DLD1 (cell line): ENCODE measurements around the gene SLC17A5.
"Not testable (repeated sequence)": the region's sequence is repeated elsewhere in the genome, so short reads cannot be mapped to it uniquely, and the experiment has no call there.

Source experiments
- in situ Hi-C: cut with HindIII; loops from 2 replicates; pipeline ENCODE4 v1.10.0; 2017; ENCODE audit warnings: low sequenced_read_pairs

The SLC17A5 gene

GRCh38 chr6:73653571-73654424 lies at the start of gene SLC17A5:
Gene SLC17A5 (minus strand): TSS chr6:73653992. CDS start chr6:73653886, 106 bp downstream.
- in situ Hi-C loops, result no loop called here

- in situ Hi-C loops, result no loop called here
These were observed 49.7 kb upstream of the SLC17A5 start for GRCh38 chr6:73703466-73703865.

GRCh38 chr6:73702444-73702843 lies 48.7 kb upstream of the SLC17A5 start:
- in situ Hi-C loops, result no loop called here

- in situ Hi-C loops, result no loop called here
These were observed 46.1 kb upstream of the SLC17A5 start for GRCh38 chr6:73699676-73700459.

- in situ Hi-C loops, result no loop called here
These were observed 43.3 kb upstream of the SLC17A5 start for GRCh38 chr6:73696966-73697655.

- in situ Hi-C loops, result no loop called here
These were observed 42.0 kb upstream of the SLC17A5 start, which contains the start of gene CD109 for GRCh38 chr6:73695619-73696421. Gene CD109 (plus strand): TSS chr6:73696203. CDS start chr6:73696216, 13 bp downstream.

- in situ Hi-C loops, result no loop called here
These were observed 41.1 kb upstream of the SLC17A5 start for GRCh38 chr6:73694711-73695411.

GRCh38 chr6:73691512-73691911 lies 37.7 kb upstream of the SLC17A5 start:
- in situ Hi-C loops, result no loop called here

GRCh38 chr6:73690056-73690455 lies 36.3 kb upstream of the SLC17A5 start:
- in situ Hi-C loops, result no loop called here

GRCh38 chr6:73688351-73688750 lies 34.6 kb upstream of the SLC17A5 start:
- in situ Hi-C loops, result no loop called here

GRCh38 chr6:73683574-73683973 lies 29.8 kb upstream of the SLC17A5 start:
- in situ Hi-C loops, result not testable (repeated sequence)

- in situ Hi-C loops, result no loop called here
These were observed 26.6 kb upstream of the SLC17A5 start for GRCh38 chr6:73680289-73680918.

- in situ Hi-C loops, result not testable (repeated sequence)
These were observed 26.1 kb upstream of the SLC17A5 start for GRCh38 chr6:73679846-73680245.

- in situ Hi-C loops, result no loop called here
These were observed 25.2 kb upstream of the SLC17A5 start for GRCh38 chr6:73679009-73679408.

GRCh38 chr6:73675466-73676098 lies 21.8 kb upstream of the SLC17A5 start:
- in situ Hi-C loops, result no loop called here

GRCh38 chr6:73671911-73672685 lies 18.3 kb upstream of the SLC17A5 start:
- in situ Hi-C loops, result no loop called here

- in situ Hi-C loops, result no loop called here
These were observed 15.2 kb upstream of the SLC17A5 start for GRCh38 chr6:73669005-73669404.

GRCh38 chr6:73667798-73668197 lies 14.0 kb upstream of the SLC17A5 start:
- in situ Hi-C loops, result no loop called here
